KMS-11 (cell line): Measurements from ENCODE around the gene CCR8.

Experiments used
- H2AFZ ChIP-seq: fragments of 200-600 bp; sonication (generic); 2 replicates; pipeline ENCODE4 v1.6.1; 2016; ENCODE audit warnings: antibody characterized with exemption, mixed run types, low read depth
- H3K27ac ChIP-seq: fragments of 200-600 bp; sonication (generic); 2 replicates; pipeline ENCODE4 v1.6.1; 2016; ENCODE audit warnings: mild to moderate bottlenecking, mixed run types
- H3K27me3 ChIP-seq: fragments of 200-600 bp; sonication (generic); 2 replicates; pipeline ENCODE4 v1.6.1; 2017; ENCODE audit warnings: mild to moderate bottlenecking, low read depth, mixed run types, moderate library complexity; ENCODE audit not compliant: insufficient read depth
- H3K36me3 ChIP-seq: fragments of 200-600 bp; sonication (generic); 2 replicates; pipeline ENCODE4 v1.6.1; 2017; ENCODE audit warnings: mild to moderate bottlenecking, mixed run types; ENCODE audit not compliant: insufficient read depth
- H3K4me1 ChIP-seq: fragments of 200-600 bp; sonication (generic); 2 replicates; pipeline ENCODE4 v1.6.1; 2016; ENCODE audit warnings: mild to moderate bottlenecking, low read depth, mixed run types; ENCODE audit not compliant: poor library complexity, severe bottlenecking
- H3K4me2 ChIP-seq: fragments of 200-600 bp; sonication (generic); 2 replicates; pipeline ENCODE4 v1.7.0; 2016; ENCODE audit warnings: mild to moderate bottlenecking, mixed run types
- H3K4me3 ChIP-seq: fragments of 200-600 bp; sonication (generic); IDR thresholded peaks from 2 replicates; pipeline ENCODE4 v1.6.1; 2017; ENCODE audit warnings: low read depth, low read length, mixed read lengths; ENCODE audit not compliant: insufficient read depth
- H3K79me2 ChIP-seq: fragments of 200-600 bp; sonication (generic); 2 replicates; pipeline ENCODE4 v1.6.1; 2016; ENCODE audit warnings: low read depth, mixed run types; ENCODE audit not compliant: insufficient read depth
- H3K9ac ChIP-seq: fragments of 200-600 bp; sonication (generic); 2 replicates; pipeline ENCODE4 v1.6.1; 2016; ENCODE audit warnings: mild to moderate bottlenecking, mixed run types
- H4K20me1 ChIP-seq: fragments of 200-600 bp; sonication (generic); 2 replicates; pipeline ENCODE4 v1.6.1; 2016; ENCODE audit warnings: mild to moderate bottlenecking, mixed run types; ENCODE audit not compliant: insufficient read depth
- TF ChIP-seq, protein P1 (sequence below): fragments of 200-600 bp; sonication (generic); conservative IDR thresholded peaks from 2 replicates; pipeline ENCODE4 v1.6.1; 2017; ENCODE audit warnings: low read depth, mild to moderate bottlenecking, antibody characterized with exemption, low read length, moderate library complexity, mixed read lengths

The CCR8 gene

GRCh38 chr3:39329493-39329892 is at the start of gene CCR8:
TSS of gene CCR8 (plus strand) at chr3:39329709. CDS start at chr3:39332332, 2,623 bp downstream.
- peaks cover 26% of the 10 kb centered on the region for H3K4me1 ChIP-seq
- H3K27me3 ChIP-seq, result no peaks in the 10 kb centered on the region
- no peaks in the 10 kb centered on the region for H4K20me1 ChIP-seq
- no peaks in the 10 kb centered on the region for H3K79me2 ChIP-seq
- no peak within 1 kb of the TSS for H3K4me3 ChIP-seq
- no peak within 1 kb of the TSS for H3K9ac ChIP-seq
- no peak within 1 kb of the TSS for H3K27ac ChIP-seq
- H3K36me3 ChIP-seq, result no peaks in the 10 kb centered on the region
- TF ChIP-seq, protein P1, sequence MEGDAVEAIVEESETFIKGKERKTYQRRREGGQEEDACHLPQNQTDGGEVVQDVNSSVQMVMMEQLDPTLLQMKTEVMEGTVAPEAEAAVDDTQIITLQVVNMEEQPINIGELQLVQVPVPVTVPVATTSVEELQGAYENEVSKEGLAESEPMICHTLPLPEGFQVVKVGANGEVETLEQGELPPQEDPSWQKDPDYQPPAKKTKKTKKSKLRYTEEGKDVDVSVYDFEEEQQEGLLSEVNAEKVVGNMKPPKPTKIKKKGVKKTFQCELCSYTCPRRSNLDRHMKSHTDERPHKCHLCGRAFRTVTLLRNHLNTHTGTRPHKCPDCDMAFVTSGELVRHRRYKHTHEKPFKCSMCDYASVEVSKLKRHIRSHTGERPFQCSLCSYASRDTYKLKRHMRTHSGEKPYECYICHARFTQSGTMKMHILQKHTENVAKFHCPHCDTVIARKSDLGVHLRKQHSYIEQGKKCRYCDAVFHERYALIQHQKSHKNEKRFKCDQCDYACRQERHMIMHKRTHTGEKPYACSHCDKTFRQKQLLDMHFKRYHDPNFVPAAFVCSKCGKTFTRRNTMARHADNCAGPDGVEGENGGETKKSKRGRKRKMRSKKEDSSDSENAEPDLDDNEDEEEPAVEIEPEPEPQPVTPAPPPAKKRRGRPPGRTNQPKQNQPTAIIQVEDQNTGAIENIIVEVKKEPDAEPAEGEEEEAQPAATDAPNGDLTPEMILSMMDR, result no peak
- H3K4me2 ChIP-seq, result peak within 1 kb of the TSS; percentile 12; the same call in 1 of the 2 replicates
- H2AFZ ChIP-seq, result no peak within 1 kb of the TSS

DNA sequence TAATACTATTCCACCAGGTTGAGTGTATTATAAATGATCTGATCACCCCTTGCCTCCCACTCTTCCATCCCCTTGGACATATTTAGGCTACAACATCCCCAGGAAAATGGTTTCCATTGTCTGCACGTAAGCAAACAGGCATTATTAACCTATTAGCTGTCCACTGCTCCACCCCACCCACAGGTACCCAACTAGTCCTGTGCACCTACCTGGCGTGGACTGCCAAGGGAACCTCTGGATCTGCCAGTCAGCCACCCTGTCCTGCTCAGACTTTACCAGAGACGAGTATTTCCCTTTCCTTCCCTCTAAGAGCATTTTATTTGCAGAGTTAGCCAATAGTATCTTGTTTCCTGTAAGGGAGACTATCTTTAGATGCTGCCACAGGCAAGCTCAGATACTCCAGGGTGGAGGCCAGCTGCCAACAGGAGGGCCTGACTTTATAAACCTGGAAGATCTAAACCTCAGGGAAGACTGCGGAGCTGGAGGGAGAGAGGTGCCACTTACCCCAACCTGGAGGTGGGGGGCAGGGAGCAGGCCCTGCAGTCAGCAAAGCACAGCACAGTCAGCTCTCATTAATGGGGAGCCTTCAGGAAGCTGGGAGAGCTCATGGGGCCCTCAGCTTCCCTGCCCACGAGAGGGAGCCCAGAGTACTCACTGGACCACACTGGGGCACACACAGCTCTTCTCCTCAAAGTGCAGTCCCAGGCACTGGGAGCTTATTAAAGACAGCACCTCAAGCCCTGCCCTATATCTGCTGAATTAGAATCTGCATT is 49.6 kb upstream of the CCR8 start, which contains the start of gene CX3CR1:
Gene CX3CR1, minus strand, starts transcription at position 292 of the 773 bp plus-strand sequence. CDS start 13,527 bp downstream, outside the sequence.
- Histone ChIP-seq H3K27me3 (no peaks in the 10 kb centered on the region), H4K20me1 (no peaks in the 10 kb centered on the region), H3K36me3 (no peaks in the 10 kb centered on the region), H3K4me3 (no peak within 1 kb of the TSS), H3K4me1 (peaks cover 6% of the 10 kb centered on the region), H2AFZ (no peak within 1 kb of the TSS; the same call in 1 of the 2 replicates), H3K27ac (no peak within 1 kb of the TSS), H3K4me2 (no peak within 1 kb of the TSS), H3K9ac (no peak within 1 kb of the TSS), H3K79me2 (no peaks in the 10 kb centered on the region)
- TF ChIP-seq, protein P1, result no peak

DNA sequence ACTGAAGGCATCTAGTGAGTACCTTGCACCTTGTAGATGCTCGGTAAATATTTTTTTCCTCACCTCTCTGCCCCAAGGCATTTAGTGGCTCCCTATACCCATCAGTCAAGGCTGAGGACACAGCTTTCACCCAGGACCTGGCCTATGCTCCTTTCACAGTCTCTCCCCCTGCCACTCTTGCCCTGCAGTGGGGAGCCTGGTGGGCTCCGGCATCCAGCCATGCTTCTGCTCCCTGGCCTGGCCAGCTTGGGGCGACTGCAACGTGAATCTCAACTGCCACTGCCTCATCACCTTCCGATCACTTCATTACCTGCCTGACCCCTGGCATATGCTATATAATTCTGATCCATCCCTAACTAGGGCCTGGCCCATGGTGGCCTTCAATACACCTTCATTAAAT is 48.9 kb upstream of the CCR8 start:
- TF ChIP-seq, protein P1, result no peak
- no peak overlapping the region for H3K27ac ChIP-seq
- H3K4me1 ChIP-seq, result peaks cover 12% of the 10 kb centered on the region
- H3K4me3 ChIP-seq, result no peak overlapping the region
- H3K36me3 ChIP-seq, result no peaks in the 10 kb centered on the region
- H3K9ac ChIP-seq, result no peak overlapping the region
- no peaks in the 10 kb centered on the region for H3K27me3 ChIP-seq
- no peaks in the 10 kb centered on the region for H4K20me1 ChIP-seq
- H3K4me2 ChIP-seq, result no peak overlapping the region
- H2AFZ ChIP-seq, result no peak overlapping the region
- no peaks in the 10 kb centered on the region for H3K79me2 ChIP-seq

- Histone ChIP-seq H3K36me3 (no peaks in the 10 kb centered on the region), H2AFZ (no peak overlapping the region), H3K79me2 (no peaks in the 10 kb centered on the region), H3K9ac (no peak overlapping the region), H3K4me3 (no peak overlapping the region), H4K20me1 (no peaks in the 10 kb centered on the region), H3K4me1 (peaks cover 20% of the 10 kb centered on the region), H3K27me3 (no peaks in the 10 kb centered on the region), H3K4me2 (no peak overlapping the region), H3K27ac (no peak overlapping the region)
- TF ChIP-seq, protein P1, result no peak
These were observed 48.0 kb upstream of the CCR8 start for GRCh38 chr3:39281533-39281932.
